Right atrium auricular region (tissue), 2 donors: ENCODE data around the gene DOCK3. TPM values are rescaled to one million over a fixed set of nuclear protein-coding genes. Genes with fewer than 3 reads are reported as not detected.

Source experiments
- DNase-seq: peaks from one replicate; pipeline ENCODE4 v3.0.0-alpha.2; 2019; ENCODE audit warnings: low spot score
- H3K27ac ChIP-seq, 2 donors: fragments of 200-600 bp; sonication (generic); 1 replicate in 1 of 2; 2 replicates in 1 of 2; pipeline ENCODE4 v1.5.1; 2016 to 2019
- H3K27me3 ChIP-seq, 2 donors: fragments of 200-600 bp; sonication (generic); one replicate each; pipeline versions ENCODE4 v1.5.1 to v1.6.0; 2017 to 2019
- H3K36me3 ChIP-seq: fragments of 200-600 bp; sonication (generic); one replicate; pipeline ENCODE4 v1.5.1; 2016
- H3K4me1 ChIP-seq, 2 donors: fragments of 200-600 bp; sonication (generic); one replicate each; pipeline versions ENCODE4 v1.5.1 to v1.6.0; 2017 to 2019
- H3K4me3 ChIP-seq, 2 donors: fragments of 200-600 bp; sonication (generic); 1 replicate in 1 of 2; 2 replicates in 1 of 2; pipeline ENCODE4 v1.5.1; 2017 to 2019; ENCODE audit warnings: mild to moderate bottlenecking in 1 of 2, moderate library complexity in 1 of 2
- H3K9me3 ChIP-seq, 2 donors: fragments of 200-600 bp; sonication (generic); one replicate each; pipeline ENCODE4 v1.5.1; 2019
- total RNA-seq, 2 donors: library from RNA; depleted of rRNA; stranded (reverse); fragments of >200 nt; gene quantifications; one replicate each; pipeline ENCODE4 v1.1.0, GENCODE V29; 2016
- TF ChIP-seq, protein P1 (sequence below), 2 donors: fragments of 200-600 bp; sonication (generic); IDR thresholded peaks; one replicate each; pipeline ENCODE4 v1.5.1; 2019; ENCODE audit warnings: antibody characterized with exemption in 2 of 2

The DOCK3 gene
- total RNA-seq, 2 donors from 2014 or later, result 2.7 to 4.6 TPM

DNA sequence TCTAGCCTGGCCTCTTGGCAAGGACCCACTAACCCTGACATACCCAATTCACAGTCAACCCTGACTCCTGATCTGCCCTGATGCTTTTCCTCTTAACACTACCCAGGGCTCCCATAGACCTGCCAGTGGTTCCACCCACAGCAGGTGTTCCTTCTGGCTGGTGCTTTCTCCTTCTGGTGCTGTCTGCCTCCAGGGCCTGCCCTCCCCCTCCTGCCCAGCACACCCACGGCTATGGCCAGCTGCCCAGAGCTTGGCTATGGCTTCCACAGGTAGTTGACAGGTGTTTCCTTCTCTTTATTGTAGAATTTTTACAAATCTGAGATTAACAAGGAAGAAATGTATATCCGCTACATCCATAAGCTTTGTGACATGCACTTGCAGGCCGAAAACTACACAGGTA lies 663.9 kb downstream of the DOCK3 start:
- DNase-seq, result peak; percentile 7
- H3K4me1 ChIP-seq, result peaks cover 0 to 18% of the 10 kb centered on the region in 2 donors
- no peaks in the 10 kb centered on the region for H3K27me3 ChIP-seq
- TF ChIP-seq, protein P1, sequence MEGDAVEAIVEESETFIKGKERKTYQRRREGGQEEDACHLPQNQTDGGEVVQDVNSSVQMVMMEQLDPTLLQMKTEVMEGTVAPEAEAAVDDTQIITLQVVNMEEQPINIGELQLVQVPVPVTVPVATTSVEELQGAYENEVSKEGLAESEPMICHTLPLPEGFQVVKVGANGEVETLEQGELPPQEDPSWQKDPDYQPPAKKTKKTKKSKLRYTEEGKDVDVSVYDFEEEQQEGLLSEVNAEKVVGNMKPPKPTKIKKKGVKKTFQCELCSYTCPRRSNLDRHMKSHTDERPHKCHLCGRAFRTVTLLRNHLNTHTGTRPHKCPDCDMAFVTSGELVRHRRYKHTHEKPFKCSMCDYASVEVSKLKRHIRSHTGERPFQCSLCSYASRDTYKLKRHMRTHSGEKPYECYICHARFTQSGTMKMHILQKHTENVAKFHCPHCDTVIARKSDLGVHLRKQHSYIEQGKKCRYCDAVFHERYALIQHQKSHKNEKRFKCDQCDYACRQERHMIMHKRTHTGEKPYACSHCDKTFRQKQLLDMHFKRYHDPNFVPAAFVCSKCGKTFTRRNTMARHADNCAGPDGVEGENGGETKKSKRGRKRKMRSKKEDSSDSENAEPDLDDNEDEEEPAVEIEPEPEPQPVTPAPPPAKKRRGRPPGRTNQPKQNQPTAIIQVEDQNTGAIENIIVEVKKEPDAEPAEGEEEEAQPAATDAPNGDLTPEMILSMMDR (IDR thresholded peaks at IDR 0.05), result no peak
- no peak overlapping the region for H3K27ac ChIP-seq
- no peak overlapping the region for H3K4me3 ChIP-seq
- no peaks in the 10 kb centered on the region for H3K9me3 ChIP-seq
- H3K36me3 ChIP-seq, result no peaks in the 10 kb centered on the region

DNA sequence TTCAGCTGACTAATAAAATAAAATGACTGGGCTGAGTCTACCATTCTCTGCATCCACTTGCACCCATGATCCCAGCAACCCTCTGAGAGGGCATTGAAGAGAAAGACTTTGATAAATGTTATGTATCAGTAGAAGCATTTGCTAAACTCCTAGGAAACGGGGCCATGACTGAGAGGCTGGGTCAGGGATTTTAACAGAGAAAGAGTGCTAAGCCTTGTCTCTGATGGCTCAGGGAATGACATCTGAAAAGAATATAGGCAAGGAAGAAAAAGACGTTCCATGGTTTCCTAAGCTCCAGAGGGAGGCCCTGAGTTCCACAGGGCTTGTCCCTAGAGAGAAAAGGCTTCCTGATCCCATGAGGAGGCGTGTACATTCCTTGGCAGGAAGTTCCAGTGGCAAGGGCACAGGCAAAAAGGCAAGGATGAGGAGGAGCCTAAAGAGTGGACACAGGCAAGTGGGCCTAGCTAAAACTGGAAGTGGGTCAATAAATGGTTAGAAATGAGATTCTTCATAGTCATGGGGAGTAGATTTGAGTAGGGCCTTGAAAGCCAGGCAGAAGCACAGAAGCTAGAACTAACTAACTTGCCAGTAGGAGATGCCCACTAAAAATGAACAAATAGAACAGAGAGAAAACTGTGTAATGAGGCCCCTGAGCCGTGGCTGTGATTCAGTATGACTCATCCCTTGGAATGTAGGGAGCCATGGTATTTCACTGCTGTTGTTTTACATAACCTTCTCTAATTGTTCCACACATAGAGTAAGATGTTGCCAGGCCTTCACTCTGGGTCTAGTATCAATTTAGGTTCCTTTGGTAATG lies 665.5 kb downstream of the DOCK3 start:
- Histone ChIP-seq H3K36me3 (no peaks in the 10 kb centered on the region), H3K27ac (peak overlapping the region; percentile 37 to 53), H3K9me3 (no peaks in the 10 kb centered on the region), H3K4me3 (no peak overlapping the region), H3K4me1 (peaks cover 0 to 18% of the 10 kb centered on the region in 2 donors), H3K27me3 (no peaks in the 10 kb centered on the region)
- DNase-seq, result peak; percentile 62
- TF ChIP-seq, protein P1 (IDR thresholded peaks at IDR 0.05), result no peak

DNA sequence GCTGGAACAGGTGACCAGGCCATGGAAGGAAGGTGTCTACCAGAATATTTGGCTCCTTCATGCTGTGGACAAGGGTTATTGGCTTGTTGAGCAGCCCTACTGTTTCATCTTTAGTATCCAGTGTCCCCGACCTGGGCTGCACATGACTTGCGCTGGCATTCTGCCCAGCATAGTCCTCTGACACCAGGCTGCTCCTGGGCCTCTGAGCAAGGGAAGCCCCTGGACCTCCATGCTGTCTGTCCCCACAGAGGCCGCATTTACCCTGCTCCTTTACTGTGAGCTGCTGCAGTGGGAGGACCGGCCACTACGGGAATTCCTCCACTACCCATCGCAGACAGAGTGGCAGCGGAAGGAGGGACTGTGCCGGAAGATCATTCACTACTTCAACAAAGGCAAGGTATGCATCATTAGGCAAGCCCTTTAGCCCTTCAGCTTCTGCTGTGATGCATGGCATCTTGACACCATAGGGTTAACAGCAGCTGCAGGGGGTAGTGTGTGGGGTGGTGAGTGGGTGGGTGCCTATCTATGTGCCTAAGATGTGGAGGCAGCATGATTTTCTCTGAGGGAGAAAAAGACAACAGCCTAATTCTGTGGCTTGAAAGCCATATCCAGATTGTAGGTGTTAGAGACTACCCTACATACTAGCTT lies 666.4 kb downstream of the DOCK3 start:
- TF ChIP-seq, protein P1 (IDR thresholded peaks at IDR 0.05), result no peak
- Histone ChIP-seq H3K4me3 (no peak overlapping the region), H3K4me1 (peaks cover 0 to 18% of the 10 kb centered on the region in 2 donors), H3K9me3 (no peaks in the 10 kb centered on the region), H3K36me3 (no peaks in the 10 kb centered on the region), H3K27me3 (no peaks in the 10 kb centered on the region), H3K27ac (peak overlapping the region in 1 of 2 donors; percentile 53)
- no peak for DNase-seq

DNA sequence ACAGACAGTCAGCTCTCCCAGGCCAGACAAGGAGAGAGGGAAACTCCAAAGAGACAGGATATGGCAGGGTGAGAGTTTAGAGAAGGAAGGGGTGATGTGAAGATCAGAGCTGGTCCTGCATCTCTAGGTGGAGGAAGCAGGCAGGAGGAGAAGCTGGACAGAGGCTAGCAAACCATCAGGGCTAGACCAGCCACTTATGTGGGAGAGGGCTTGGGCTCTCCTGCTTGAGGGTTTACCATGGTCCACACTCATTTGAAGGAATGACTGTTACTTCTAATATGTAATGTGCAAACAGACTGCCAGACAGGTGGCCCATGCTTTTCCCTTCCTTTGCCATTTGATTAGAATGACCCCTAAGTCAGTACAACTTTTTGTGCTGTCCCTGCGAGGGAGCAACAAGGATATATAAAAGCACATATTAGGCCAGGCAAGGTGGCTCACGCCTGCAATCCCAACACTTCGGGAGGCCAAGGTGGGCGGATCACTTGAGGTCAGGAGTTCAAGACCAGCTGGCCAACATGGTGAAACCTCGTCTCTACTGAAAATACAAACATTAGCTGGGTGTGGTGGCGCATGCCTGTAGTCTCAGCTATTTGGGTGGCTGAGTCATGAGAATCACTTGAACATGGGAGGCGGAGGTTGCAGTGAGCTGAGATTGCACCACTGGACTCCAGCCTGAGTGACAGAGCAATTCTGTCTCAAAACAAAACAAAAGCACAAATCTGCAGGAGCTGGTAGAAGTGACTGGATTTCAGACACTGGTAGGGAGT lies 669.4 kb downstream of the DOCK3 start:
- H3K9me3 ChIP-seq, result no peaks in the 10 kb centered on the region
- no peak overlapping the region for H3K4me3 ChIP-seq
- no peaks in the 10 kb centered on the region for H3K36me3 ChIP-seq
- peak; percentile 65 for DNase-seq
- TF ChIP-seq, protein P1 (IDR thresholded peaks at IDR 0.05), result no peak
- H3K4me1 ChIP-seq, result peaks cover 0 to 18% of the 10 kb centered on the region in 2 donors
- no peak overlapping the region for H3K27ac ChIP-seq
- H3K27me3 ChIP-seq, result no peaks in the 10 kb centered on the region

DNA sequence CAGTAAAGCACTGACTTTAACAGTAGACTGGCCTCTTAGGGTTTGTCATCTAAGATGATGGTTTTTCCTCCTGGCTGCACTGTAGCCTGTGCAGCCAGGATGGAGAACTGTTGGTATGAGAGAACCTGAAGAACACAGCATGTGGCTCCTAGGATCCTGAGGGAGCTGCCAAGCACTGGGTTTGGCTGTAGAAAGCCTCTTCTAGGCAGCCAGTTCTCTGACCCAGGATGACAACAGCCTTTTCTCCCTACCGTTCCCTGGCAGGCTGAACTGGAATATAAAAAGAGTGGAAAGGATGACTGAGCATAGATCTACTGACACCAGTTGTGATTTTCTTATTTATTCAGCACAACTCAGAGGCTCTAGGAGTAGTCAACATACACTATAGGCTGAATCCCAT lies 676.0 kb downstream of the DOCK3 start:
- H3K4me1 ChIP-seq, result no peaks in the 10 kb centered on the region
- no peak overlapping the region for H3K27ac ChIP-seq
- no peak for DNase-seq
- no peak overlapping the region for H3K4me3 ChIP-seq
- TF ChIP-seq, protein P1 (IDR thresholded peaks at IDR 0.05), result no peak
- H3K36me3 ChIP-seq, result no peaks in the 10 kb centered on the region
- no peaks in the 10 kb centered on the region for H3K9me3 ChIP-seq
- H3K27me3 ChIP-seq, result no peaks in the 10 kb centered on the region
